D341Med (cell line): Measurements from ENCODE around the gene HSD11B1.
"Not testable (repeated sequence)": the region's sequence is repeated elsewhere in the genome, so short reads cannot be mapped to it uniquely, and the experiment has no call there.

ENCODE experiments used
- DNase-seq: peaks from one replicate; pipeline ENCODE4 v3.0.0; 2012; ENCODE audit warnings: low spot score

Gene HSD11B1

DNA sequence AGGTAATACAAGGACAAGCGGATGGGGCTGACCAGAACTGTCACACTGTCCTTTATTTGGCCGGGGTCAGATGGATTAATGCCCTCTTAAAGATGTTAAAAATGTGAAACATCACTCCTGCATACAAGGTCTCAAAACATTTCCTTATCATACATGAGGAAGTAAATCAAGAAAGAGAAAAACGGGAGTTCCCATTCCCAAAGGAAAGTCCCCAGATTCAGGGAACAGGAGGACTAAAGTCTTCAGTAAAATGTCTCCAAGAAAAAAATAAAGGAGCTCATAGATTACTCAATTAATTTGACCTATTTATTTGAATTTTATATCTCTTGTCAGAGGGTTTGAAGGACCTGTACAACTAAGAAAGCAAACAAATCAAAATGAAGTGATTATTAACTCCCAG lies 13.4 kb upstream of the HSD11B1 start:
- no peak for DNase-seq

DNA sequence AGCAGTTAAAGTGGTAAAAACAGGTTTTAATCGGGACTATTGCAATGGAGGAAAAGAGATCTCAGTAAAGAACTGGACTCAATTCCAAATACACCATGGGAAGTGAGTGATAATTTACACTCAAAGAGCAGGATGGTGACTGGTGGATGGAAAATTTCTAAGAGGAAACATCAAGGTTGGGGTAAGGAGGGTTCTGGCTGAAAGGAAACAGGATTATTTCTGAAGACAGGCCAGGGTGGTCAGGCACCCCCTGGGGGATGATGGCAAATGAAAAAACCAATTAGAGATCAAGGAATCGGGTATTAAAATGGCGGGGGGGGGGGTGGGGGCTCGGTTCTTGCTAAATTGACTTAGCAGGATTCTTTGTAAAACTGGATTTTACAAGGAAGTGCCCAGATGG lies 12.3 kb upstream of the HSD11B1 start:
- DNase-seq = no peak

GRCh38 chr1:209692745-209693504 lies 11.7 kb upstream of the HSD11B1 start:
- peak; percentile 74 for DNase-seq

- no peak for DNase-seq
These were observed 8.0 kb upstream of the HSD11B1 start for GRCh38 chr1:209696673-209697072.

GRCh38 chr1:209697126-209697525 lies 7.5 kb upstream of the HSD11B1 start:
- no peak for DNase-seq

- not testable (repeated sequence) for DNase-seq
These were observed 4.0 kb upstream of the HSD11B1 start for GRCh38 chr1:209700686-209701085.

DNA sequence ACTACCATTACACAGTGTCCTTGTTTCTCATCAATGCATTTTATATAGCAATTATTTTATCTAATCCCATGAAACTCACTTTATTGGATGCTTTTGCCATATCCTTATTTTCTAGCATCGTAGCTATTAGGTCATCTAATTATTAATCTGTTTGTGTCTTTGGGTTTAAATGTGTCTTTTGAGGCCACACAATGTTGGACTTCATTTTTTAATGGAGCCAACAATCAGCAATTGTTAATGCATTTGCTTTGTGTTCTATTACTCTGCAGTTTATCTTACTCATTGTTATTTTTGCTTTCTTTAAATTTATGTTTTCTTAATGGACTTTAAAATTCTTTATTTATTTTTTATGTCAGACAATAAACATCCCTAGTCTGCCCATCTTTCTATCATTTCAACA lies 1.8 kb upstream of the HSD11B1 start:
- DNase-seq = no peak

- DNase-seq = no peak
These were observed 677 bp upstream of the HSD11B1 start for GRCh38 chr1:209703834-209704504.

- no peak for DNase-seq
These were observed 470 bp downstream of the HSD11B1 start for GRCh38 chr1:209705033-209705598.

DNA sequence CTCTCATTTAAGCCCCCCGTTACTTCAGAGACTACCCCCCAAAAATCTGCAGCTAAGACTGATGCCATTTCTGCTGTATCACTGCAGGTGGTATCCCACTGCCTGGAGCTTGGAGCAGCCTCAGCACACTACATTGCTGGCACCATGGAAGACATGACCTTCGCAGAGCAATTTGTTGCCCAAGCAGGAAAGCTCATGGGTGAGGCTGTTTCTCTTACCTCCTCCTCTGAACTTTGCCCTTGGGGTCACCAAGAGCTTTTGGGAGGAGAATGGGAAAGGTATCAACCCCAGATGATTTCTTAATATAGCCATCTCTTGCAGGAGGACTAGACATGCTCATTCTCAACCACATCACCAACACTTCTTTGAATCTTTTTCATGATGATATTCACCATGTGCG lies 2.0 kb downstream of the HSD11B1 start:
- no peak for DNase-seq

DNA sequence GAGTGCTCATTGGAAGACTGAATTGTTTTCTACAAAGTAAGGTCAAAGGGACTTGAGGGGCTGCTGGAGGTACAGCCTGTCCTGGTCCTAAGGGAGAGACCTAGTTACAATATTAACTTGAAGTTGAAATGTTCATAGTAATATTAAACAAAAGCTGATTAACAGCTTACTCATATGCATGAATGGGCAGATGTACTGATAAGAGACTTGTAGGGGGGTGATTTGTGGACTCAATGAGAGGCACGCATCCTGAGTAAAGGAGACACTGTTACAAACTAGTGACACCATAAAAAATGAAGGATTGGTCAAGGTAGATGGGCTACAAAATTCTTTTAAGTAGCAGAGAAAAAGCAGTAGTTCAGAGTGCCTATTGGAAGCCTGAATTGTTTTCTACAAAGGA lies 2.7 kb downstream of the HSD11B1 start:
- DNase-seq = no peak

- DNase-seq = no peak
These were observed 3.7 kb downstream of the HSD11B1 start for GRCh38 chr1:209708297-209708696.

- no peak for DNase-seq
These were observed 5.4 kb downstream of the HSD11B1 start for GRCh38 chr1:209710093-209710492.

- no peak for DNase-seq
These were observed 6.2 kb downstream of the HSD11B1 start for GRCh38 chr1:209710847-209711246.

GRCh38 chr1:209714338-209714737 lies 9.7 kb downstream of the HSD11B1 start:
- DNase-seq = no peak

DNA sequence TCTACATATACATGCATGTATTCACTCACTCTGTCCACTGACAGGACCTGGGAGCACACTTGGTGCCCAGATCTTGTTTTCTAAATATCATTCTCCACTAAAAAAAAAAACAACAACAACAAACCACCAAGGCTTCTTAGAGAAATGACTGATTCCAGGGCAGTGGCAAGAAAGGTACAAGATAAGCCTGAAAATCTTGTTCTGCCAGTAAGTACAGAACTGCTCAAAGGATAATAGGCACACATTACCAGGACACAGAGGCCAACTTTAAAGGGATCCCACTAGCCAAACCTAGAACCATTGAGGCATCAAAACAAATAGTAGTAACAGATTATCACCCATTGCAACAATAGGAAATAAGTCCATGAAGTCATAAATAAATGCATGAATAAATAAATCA lies 10.7 kb downstream of the HSD11B1 start:
- DNase-seq = no peak

DNA sequence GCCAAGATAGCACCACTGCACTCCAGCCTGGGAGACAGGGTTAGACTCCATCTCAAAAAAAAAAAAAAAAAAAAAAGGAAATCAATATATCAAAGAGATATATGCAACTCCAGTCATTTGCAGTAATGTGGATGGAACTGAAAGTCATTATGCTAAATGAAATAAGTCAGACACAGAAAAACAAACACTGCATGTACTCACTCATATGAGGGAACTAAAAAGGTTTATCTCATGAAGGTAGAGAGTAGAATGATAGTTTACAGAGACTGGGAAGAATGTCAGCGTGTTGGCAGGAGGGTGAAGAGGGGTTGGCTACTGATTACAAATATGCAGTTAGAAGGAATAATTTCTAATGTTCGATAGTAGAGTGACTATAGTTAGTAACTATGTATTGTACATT lies 13.2 kb downstream of the HSD11B1 start:
- DNase-seq = no peak

- no peak for DNase-seq
These were observed 15.7 kb downstream of the HSD11B1 start for GRCh38 chr1:209720326-209720725.

DNA sequence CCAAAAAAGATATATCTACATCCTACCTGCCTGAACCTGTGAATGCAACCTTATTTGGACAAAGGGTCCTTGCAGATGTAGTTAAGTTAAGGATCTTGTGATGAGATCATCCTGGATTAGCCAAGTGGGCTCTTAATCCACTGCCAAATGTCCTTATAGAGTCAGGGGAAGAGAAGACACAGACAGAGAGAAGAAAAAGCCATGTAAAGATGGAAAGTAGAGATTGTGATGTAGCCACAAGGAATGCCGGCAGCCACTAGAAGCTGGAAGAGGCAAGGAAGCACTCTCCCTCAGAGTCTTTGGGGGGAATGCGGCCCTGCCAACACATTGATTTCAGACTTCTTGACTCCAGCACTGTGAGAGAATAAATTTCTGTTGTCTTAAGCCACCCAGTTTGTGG lies 16.2 kb downstream of the HSD11B1 start:
- no peak for DNase-seq

DNA sequence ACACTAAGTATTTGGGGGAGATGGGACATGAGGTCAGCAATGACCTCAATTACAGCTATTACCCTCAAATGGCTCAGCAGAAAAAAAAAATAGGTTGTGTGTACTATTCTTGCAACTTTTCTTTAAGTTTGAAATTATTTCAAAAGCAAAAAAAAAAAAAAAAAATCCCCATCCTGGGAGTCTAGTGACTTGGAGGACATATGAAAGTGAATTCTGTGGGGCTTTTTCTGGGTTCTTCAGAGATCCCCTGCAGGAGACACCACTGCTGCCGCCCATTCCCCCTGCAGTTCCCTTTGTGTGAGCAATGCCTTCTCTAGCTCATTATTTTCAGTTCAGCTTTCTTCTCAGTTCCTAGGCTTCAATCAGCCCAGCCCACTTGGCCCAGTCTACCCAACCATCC lies 16.7 kb downstream of the HSD11B1 start:
- DNase-seq = no peak

- DNase-seq = no peak
These were observed 18.6 kb downstream of the HSD11B1 start for GRCh38 chr1:209723265-209723664.

DNA sequence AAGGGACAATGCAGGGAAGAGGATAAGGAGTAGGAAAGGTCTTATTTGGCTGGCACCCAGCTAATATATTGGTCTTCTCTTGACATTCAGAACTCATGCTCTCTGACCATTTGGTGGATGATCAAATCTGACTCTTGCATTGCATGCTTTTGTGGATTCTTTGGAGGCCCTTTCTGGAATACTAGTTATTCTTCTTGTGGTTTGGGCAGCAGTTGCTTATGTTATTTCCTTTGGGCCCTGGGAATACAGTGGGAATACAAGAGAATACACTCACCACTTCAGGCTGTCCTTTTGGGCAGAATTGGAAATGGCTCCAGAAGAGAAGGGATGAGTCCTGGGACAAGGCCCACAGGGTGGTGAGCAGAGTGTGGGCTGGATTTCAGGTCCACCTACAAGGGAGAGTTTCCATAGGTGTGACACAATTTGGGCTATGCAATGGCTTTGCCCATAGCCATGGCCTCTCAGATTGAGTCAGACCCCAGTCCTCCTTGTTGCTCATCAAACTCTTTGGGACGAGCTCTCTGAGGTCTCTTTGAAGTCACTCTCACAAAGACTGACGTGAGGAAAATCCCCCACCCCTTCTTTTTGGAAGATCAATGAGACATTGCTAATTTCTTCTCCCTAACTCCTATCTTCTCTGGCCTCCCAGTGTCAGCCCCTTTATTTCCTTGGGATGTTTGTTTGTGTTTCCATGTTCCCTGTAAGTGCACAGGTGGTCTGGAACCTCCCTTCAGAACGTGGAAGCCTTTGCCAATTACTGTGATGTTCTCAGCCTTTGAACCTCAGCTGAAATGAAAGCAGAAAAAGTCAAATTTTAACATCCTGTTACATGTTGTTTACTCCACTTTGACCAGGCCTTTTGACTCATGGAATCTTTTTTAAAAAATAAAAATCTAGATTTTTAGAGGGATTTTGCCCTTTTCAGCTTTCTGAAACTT lies 19.4 kb downstream of the HSD11B1 start:
- no peak for DNase-seq
